HepG2 (cell line): ENCODE results near the gene SLC44A4. TPM values are rescaled to one million over a fixed set of nuclear protein-coding genes. Genes with fewer than 3 reads are reported as not detected.

Experiments
- ATF7-NPFF ChIP-seq: sonication (generic); formaldehyde crosslinking; IDR thresholded peaks from 2 replicates; pipeline ENCODE4 v1.8.1; 2023; ENCODE audit warnings: mild to moderate bottlenecking, low read depth, missing genetic modification reagents, moderate library complexity
- CENPBD1 ChIP-seq: sonication (generic); formaldehyde crosslinking; IDR thresholded peaks from 2 replicates; pipeline ENCODE4 v1.8.0; 2022; ENCODE audit warnings: missing genetic modification reagents, low read depth, mild to moderate bottlenecking, borderline replicate concordance
- GMEB2 ChIP-seq: IDR thresholded peaks from 2 replicates; pipeline ENCODE4 v1.6.1; 2016; ENCODE audit warnings: missing biosample characterization, missing genetic modification reagents, low read depth
- HCFC1 ChIP-seq: fragments of 150-350 bp; IDR thresholded peaks from 2 replicates; pipeline ENCODE4 v1.6.1; 2014; ENCODE audit warnings: low read depth, low read length
- HES4 ChIP-seq: sonication (generic); formaldehyde crosslinking; IDR thresholded peaks from 2 replicates; pipeline ENCODE4 v1.9.0; 2021; ENCODE audit warnings: mild to moderate bottlenecking, missing genetic modification reagents, borderline replicate concordance
- IKZF5 ChIP-seq: IDR thresholded peaks from 2 replicates; pipeline ENCODE4 v1.6.1; 2018; ENCODE audit warnings: missing genetic modification reagents, mild to moderate bottlenecking, missing compliant biosample characterization
- MED8 ChIP-seq: sonication (generic); formaldehyde crosslinking; IDR thresholded peaks from 2 replicates; pipeline ENCODE4 v1.8.1; 2023; ENCODE audit warnings: mild to moderate bottlenecking, missing genetic modification reagents; ENCODE audit not compliant: insufficient replicate concordance
- PCBP1 ChIP-seq: fragments of 200-400 bp; formaldehyde crosslinking; IDR thresholded peaks from 2 replicates; pipeline ENCODE4 v1.6.1; 2017; ENCODE audit warnings: mild to moderate bottlenecking, low read depth, low read length, borderline replicate concordance
- PLRG1 ChIP-seq: fragments of 450-650 bp; conservative IDR thresholded peaks from 2 replicates; pipeline ENCODE4 v1.6.1; 2016
- SIN3B ChIP-seq: fragments of 150-350 bp; IDR thresholded peaks from 2 replicates; pipeline ENCODE4 v1.6.1; 2014; ENCODE audit warnings: low read length
- SRY ChIP-seq: sonication (generic); formaldehyde crosslinking; IDR thresholded peaks from 2 replicates; pipeline ENCODE4 v1.8.0; 2022; ENCODE audit warnings: mild to moderate bottlenecking, missing genetic modification reagents
- THAP8 ChIP-seq: sonication (generic); formaldehyde crosslinking; IDR thresholded peaks from 2 replicates; pipeline ENCODE4 v1.5.1; 2020; ENCODE audit warnings: missing genetic modification reagents, mild to moderate bottlenecking, borderline replicate concordance
- WIZ ChIP-seq: sonication (generic); formaldehyde crosslinking; IDR thresholded peaks from 2 replicates; pipeline ENCODE4 v1.5.1; 2020; ENCODE audit warnings: mild to moderate bottlenecking, missing genetic modification reagents
- ZBTB34 ChIP-seq: sonication (generic); formaldehyde crosslinking; IDR thresholded peaks from 2 replicates; pipeline ENCODE4 v1.8.0; 2022; ENCODE audit warnings: mild to moderate bottlenecking, missing genetic modification reagents
- ZBTB38 ChIP-seq: sonication (generic); formaldehyde crosslinking; IDR thresholded peaks from 2 replicates; pipeline ENCODE4 v1.5.1; 2020; ENCODE audit warnings: mild to moderate bottlenecking, missing genetic modification reagents
- ZIK1 ChIP-seq: sonication (generic); formaldehyde crosslinking; IDR thresholded peaks from 2 replicates; pipeline ENCODE4 v1.5.0; 2020; ENCODE audit warnings: mild to moderate bottlenecking, low read depth, missing genetic modification reagents, borderline replicate concordance
- ZNF367 ChIP-seq: sonication (generic); formaldehyde crosslinking; IDR thresholded peaks from 2 replicates; pipeline ENCODE4 v1.4.0; 2020; ENCODE audit warnings: missing genetic modification reagents, borderline replicate concordance
- ZNF430 ChIP-seq: sonication (generic); formaldehyde crosslinking; IDR thresholded peaks from 2 replicates; pipeline ENCODE4 v1.9.0; 2021; ENCODE audit warnings: mild to moderate bottlenecking, missing genetic modification reagents
- ZNF775 ChIP-seq: sonication (generic); formaldehyde crosslinking; IDR thresholded peaks from 2 replicates; pipeline ENCODE4 v1.4.0; 2020; ENCODE audit warnings: missing genetic modification reagents, mild to moderate bottlenecking, moderate library complexity, borderline replicate concordance
- ZNF891 ChIP-seq: sonication (generic); formaldehyde crosslinking; IDR thresholded peaks from 2 replicates; pipeline ENCODE4 v1.5.0; 2020; ENCODE audit warnings: mild to moderate bottlenecking, missing genetic modification reagents
- ZSCAN25 ChIP-seq: sonication (generic); formaldehyde crosslinking; IDR thresholded peaks from 2 replicates; pipeline ENCODE4 v1.8.0; 2022; ENCODE audit warnings: mild to moderate bottlenecking, missing genetic modification reagents
- polyA plus RNA-seq, 8 experiments: library from polyadenylated mRNA; depleted of rRNA in 3 of 8; stranded (reverse) in 7 of 8; unstranded in 1 of 8; fragments of >200 nt; fragmentation: Illumina TruSeq in 4 of 8; extraction: Trizol in 4 of 8; gene quantifications; 2 replicates each; pipeline versions ENCODE4 v1.2.1 to v1.2.3, GENCODE V29; 2011 to 2016; ENCODE audit warnings: low read depth in 4 of 8, missing spikeins in 1 of 8, mixed read lengths in 1 of 8; ENCODE audit not compliant: insufficient read depth in 1 of 8
- total RNA-seq, 5 experiments: library from RNA; depleted of rRNA; stranded (reverse); fragments of >200 nt; fragmentation: Illumina TruSeq; extraction: Trizol; gene quantifications; 2 replicates each; pipeline ENCODE4 v1.2.3, GENCODE V29; 2016; ENCODE audit warnings: low read depth in 1 of 5

The SLC44A4 gene
- total and polyA plus RNA-seq, 2 of the 13 experiments (the other 11 are each of a cell fraction or from before 2014, with no cell fraction given), result 3.5 to 5.9 TPM

- TF ChIP-seq ZNF775 (CRISPR knock-in tag), result peak; percentile 31; the same call in 1 of the 2 replicates
- TF ChIP-seq HCFC1, result 0 out of 2 replicates have a peak, but pooled peaks have one; percentile 36
- peak; percentile 95 for TF ChIP-seq ZIK1
- TF ChIP-seq MED8 (CRISPR knock-in tag), result peak; percentile 43
- TF ChIP-seq THAP8 (CRISPR knock-in tag), result peak; percentile 87; the same call in 1 of the 2 replicates
- TF ChIP-seq GMEB2 (CRISPR knock-in tag), result no peak
- no peak for TF ChIP-seq ZSCAN25
- TF ChIP-seq SIN3B, result no peak; the same call in 1 of the 2 replicates
- peak; percentile 97 for TF ChIP-seq ZNF891 (CRISPR knock-in tag)
- 0 out of 2 replicates have a peak, but pooled peaks have one; percentile 61 for TF ChIP-seq IKZF5
- no peak for TF ChIP-seq WIZ (CRISPR knock-in tag)
- peak; percentile 90; the same call in 1 of the 2 replicates for TF ChIP-seq ZNF430
- peak; percentile 84 for TF ChIP-seq HES4 (CRISPR knock-in tag)
- TF ChIP-seq ZNF367 (CRISPR knock-in tag), result 0 out of 2 replicates have a peak, but pooled peaks have one; percentile 59
- no peak for TF ChIP-seq CENPBD1
- peak; percentile 46; the same call in 1 of the 2 replicates for TF ChIP-seq PCBP1
- peak; percentile 90; the same call in 1 of the 2 replicates for TF ChIP-seq SRY (CRISPR knock-in tag)
- peak; percentile 64; the same call in 1 of the 2 replicates for TF ChIP-seq ZBTB34
- TF ChIP-seq PLRG1, result no peak
- TF ChIP-seq ZBTB38 (CRISPR knock-in tag), result peak; percentile 72
- peak; percentile 89 for TF ChIP-seq ATF7-NPFF (CRISPR knock-in tag)
These were observed 51.3 kb downstream of the SLC44A4 start, which contains the start of gene HSPA1B (continued) for GRCh38 chr6:31827286-31828079.
